IPS-18a (cell line): Measurements from ENCODE around the gene PTPRN2.

ENCODE experiments used
- H3K27ac ChIP-seq: one replicate; pipeline ENCODE4 v1.5.1; 2013; ENCODE audit warnings: low read length
- H3K27me3 ChIP-seq: one replicate; pipeline ENCODE4 v1.6.1; 2013; ENCODE audit warnings: mild to moderate bottlenecking, low read length; ENCODE audit not compliant: control insufficient read depth, insufficient read depth
- H3K36me3 ChIP-seq: one replicate; pipeline ENCODE4 v1.6.1; 2013; ENCODE audit warnings: low read depth, low read length; ENCODE audit not compliant: control insufficient read depth
- H3K4me1 ChIP-seq: one replicate; pipeline ENCODE4 v1.6.1; 2013; ENCODE audit warnings: low read depth, low read length; ENCODE audit not compliant: control insufficient read depth
- H3K4me3 ChIP-seq: one replicate; pipeline ENCODE4 v1.5.1; 2013; ENCODE audit warnings: low read length
- H3K9ac ChIP-seq: one replicate; pipeline ENCODE4 v1.6.1; 2013; ENCODE audit warnings: mild to moderate bottlenecking, low read length, moderate library complexity
- H3K9me3 ChIP-seq: one replicate; pipeline ENCODE4 v1.6.1; 2013; ENCODE audit warnings: low read depth, low read length; ENCODE audit not compliant: control insufficient read depth

The PTPRN2 gene

GRCh38 chr7:157684157-157684908 is 903.3 kb downstream of the PTPRN2 start:
- H3K27me3 ChIP-seq: peaks cover 97% of the 10 kb centered on the region
- peak overlapping the region; percentile 56 for H3K4me3 ChIP-seq
- no peak overlapping the region for H3K27ac ChIP-seq
- peaks cover 31% of the 10 kb centered on the region for H3K4me1 ChIP-seq
- no peaks in the 10 kb centered on the region for H3K9me3 ChIP-seq
- H3K9ac ChIP-seq: no peak overlapping the region
- H3K36me3 ChIP-seq: no peaks in the 10 kb centered on the region

DNA sequence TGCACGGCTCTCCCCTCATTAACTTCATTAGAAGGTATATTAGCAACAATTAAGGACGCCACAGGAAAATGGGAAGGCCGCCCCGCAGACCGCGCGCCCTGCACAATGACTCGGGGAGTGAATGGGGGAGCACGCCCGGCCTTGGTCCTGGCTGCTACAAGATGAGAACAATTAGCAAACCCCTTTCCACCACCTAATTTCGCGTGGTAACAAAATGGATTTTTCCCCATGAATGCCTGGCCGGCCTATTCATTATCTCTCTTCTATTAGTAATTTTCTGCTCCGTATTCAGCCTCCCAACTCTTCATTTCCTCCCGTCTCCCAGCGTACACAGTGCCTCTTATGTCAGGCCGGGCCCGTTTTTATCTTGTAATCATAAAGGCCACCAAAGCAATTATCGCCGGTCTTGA is 903.9 kb downstream of the PTPRN2 start:
- H3K9ac ChIP-seq: no peak overlapping the region
- H3K27me3 ChIP-seq: peaks cover 97% of the 10 kb centered on the region
- peak overlapping the region; percentile 56 for H3K4me3 ChIP-seq
- H3K27ac ChIP-seq: no peak overlapping the region
- no peaks in the 10 kb centered on the region for H3K36me3 ChIP-seq
- H3K9me3 ChIP-seq: no peaks in the 10 kb centered on the region
- H3K4me1 ChIP-seq: peaks cover 32% of the 10 kb centered on the region

DNA sequence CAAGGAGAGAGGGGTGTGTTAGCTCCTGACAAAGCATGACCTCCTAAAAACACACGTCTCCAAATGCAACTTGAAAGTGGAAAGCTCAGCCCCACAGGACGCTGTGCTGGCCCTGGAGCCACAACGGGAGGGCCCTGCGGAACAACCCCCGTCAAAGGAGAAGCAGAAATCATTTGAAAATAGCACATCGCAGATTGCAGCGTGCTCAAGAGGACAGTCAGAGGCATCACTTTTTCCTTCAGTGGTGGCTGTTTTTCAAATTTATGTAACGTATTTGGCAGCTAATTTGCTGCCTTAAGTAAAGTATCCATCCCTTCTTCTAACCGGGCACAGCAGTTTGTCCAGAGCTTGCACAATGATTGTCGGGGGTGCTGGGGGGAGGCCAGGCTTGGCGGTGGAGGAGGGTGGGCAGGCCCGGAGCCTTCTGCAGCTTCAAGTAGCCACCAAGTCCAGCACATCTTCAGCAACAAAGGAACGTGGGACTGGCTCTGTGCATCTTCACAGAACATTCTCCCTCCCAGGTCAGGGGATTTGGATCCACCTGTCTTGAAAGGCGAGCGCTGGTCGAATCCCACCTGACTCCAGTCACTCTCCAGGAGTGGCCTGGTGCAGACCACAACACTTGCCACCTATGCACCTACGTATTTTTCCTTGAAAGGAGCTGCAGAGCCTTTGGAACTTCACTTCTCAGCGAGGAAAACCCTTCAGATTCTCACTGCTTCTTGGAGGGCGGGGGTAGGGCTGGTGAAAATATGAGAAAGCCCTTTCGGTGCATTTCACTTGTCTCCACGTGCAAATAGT is 904.5 kb downstream of the PTPRN2 start:
- Histone ChIP-seq H3K27me3 (peaks cover 97% of the 10 kb centered on the region), H3K9me3 (no peaks in the 10 kb centered on the region), H3K27ac (no peak overlapping the region), H3K9ac (no peak overlapping the region), H3K36me3 (no peaks in the 10 kb centered on the region), H3K4me3 (peak overlapping the region; percentile 56), H3K4me1 (peaks cover 36% of the 10 kb centered on the region)

DNA sequence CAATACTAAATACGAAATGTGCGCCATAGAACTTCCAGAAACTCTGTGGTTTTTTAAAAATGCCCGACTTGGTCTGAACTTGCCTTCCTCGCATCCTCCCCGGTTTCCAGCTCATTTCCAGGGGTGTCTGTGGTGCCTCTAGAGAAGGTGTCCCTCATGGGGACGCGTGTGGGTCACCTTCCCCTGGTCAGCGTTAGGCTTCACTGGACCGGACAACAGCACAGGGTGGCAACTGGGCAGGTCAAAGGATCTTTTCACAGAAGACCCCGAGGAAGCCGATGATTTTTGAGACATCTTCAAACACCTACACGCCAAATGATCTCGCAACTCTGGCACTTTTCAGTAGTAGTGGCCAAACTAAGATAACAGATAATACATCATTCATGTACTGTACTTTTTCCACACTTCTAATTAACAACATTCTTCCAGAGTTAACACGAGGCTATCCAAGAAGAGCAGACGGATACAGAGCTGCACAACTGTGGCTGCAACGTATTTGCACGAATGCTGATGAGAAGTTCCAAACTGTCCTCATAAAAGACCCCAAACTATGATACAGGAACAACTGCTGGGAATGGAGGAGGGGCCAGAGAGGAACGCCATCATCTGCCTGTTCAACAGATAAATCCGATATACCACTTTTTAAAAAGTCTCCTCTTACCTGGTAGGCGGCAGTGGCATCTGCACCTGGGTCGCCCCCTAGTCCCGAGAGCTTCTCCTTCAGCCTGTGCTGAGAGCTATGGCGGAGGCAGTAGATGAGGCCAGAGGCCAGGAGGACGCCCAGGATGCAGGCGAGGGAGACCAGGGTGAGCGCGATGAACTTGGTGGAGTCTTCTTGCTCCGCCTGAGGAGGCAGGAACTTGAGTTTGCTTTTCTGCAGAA is 905.3 kb downstream of the PTPRN2 start:
- Histone ChIP-seq H3K4me3 (no peak overlapping the region), H3K4me1 (peaks cover 30% of the 10 kb centered on the region), H3K27ac (no peak overlapping the region), H3K9me3 (no peaks in the 10 kb centered on the region), H3K27me3 (peaks cover 97% of the 10 kb centered on the region), H3K9ac (no peak overlapping the region), H3K36me3 (no peaks in the 10 kb centered on the region)

DNA sequence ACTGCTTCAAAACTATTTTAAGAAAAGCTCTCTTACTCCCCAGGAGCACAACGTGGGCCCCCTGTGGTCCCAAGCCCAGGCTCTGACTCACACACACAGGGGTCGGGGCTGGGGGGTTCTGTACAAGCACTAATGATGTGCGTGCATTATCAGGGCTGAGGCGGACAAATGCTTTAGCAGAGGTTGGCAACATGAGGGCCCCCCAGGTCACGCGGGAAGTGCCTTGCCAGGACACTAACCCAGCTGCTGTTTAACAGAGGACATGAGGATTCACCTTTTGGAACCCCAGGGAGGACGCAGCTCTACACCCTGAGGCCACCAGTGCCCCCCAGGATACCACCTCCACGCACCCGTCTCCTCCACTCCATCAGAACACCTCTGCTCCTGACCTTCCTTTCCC is 908.0 kb downstream of the PTPRN2 start:
- H3K4me3 ChIP-seq: no peak overlapping the region
- H3K9ac ChIP-seq: no peak overlapping the region

GRCh38 chr7:157678501-157678900 is 909.1 kb downstream of the PTPRN2 start:
- H3K27ac ChIP-seq: no peak overlapping the region
- no peaks in the 10 kb centered on the region for H3K36me3 ChIP-seq
- no peak overlapping the region for H3K9ac ChIP-seq
- no peak overlapping the region for H3K4me3 ChIP-seq
- H3K4me1 ChIP-seq: peaks cover 26% of the 10 kb centered on the region
- H3K27me3 ChIP-seq: peaks cover 76% of the 10 kb centered on the region
- no peaks in the 10 kb centered on the region for H3K9me3 ChIP-seq

More for the DNA sequence above, 908.0 kb downstream of the PTPRN2 start:
- Histone ChIP-seq H3K9me3 (no peaks in the 10 kb centered on the region), H3K27ac (no peak overlapping the region), H3K36me3 (no peaks in the 10 kb centered on the region), H3K4me1 (peaks cover 30% of the 10 kb centered on the region), H3K27me3 (peaks cover 85% of the 10 kb centered on the region)

GRCh38 chr7:157676456-157677255 is 911.0 kb downstream of the PTPRN2 start:
- Histone ChIP-seq H3K4me3 (no peak overlapping the region), H3K9me3 (no peaks in the 10 kb centered on the region), H3K36me3 (no peaks in the 10 kb centered on the region), H3K4me1 (peaks cover 13% of the 10 kb centered on the region), H3K9ac (no peak overlapping the region), H3K27ac (no peak overlapping the region), H3K27me3 (peaks cover 58% of the 10 kb centered on the region)

DNA sequence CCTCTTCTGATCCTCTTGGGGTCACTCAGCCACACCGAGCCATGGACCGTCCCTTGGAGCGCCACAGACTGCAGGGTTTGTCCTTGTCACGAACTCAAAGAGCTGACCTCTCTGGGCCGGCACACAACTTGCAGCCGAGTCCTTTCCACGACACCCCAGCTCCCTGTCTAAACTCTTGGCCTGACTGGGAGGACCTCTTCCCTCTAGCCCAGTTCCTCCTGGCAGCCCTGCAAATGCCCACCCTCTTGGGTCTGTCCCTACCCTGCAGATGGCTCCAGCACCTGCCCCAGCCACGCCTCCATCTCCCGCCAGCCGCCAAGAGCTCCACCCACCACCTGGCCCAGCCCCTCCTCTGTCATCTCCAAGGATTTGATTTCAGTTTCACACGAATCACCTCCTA is 911.6 kb downstream of the PTPRN2 start:
- Histone ChIP-seq H3K4me3 (no peak overlapping the region), H3K4me1 (peaks cover 9% of the 10 kb centered on the region), H3K27me3 (peaks cover 51% of the 10 kb centered on the region), H3K9me3 (no peaks in the 10 kb centered on the region), H3K9ac (no peak overlapping the region), H3K36me3 (no peaks in the 10 kb centered on the region), H3K27ac (no peak overlapping the region)

GRCh38 chr7:157675427-157675927 is 912.1 kb downstream of the PTPRN2 start:
- no peak overlapping the region for H3K4me3 ChIP-seq
- H3K27me3 ChIP-seq: peaks cover 46% of the 10 kb centered on the region
- H3K9ac ChIP-seq: no peak overlapping the region
- peaks cover 9% of the 10 kb centered on the region for H3K4me1 ChIP-seq
- no peaks in the 10 kb centered on the region for H3K36me3 ChIP-seq
- no peaks in the 10 kb centered on the region for H3K9me3 ChIP-seq
- no peak overlapping the region for H3K27ac ChIP-seq

- H3K27ac ChIP-seq: no peak overlapping the region
- H3K9me3 ChIP-seq: no peaks in the 10 kb centered on the region
- H3K4me1 ChIP-seq: peaks cover 13% of the 10 kb centered on the region
- H3K27me3 ChIP-seq: peaks cover 40% of the 10 kb centered on the region
- no peak overlapping the region for H3K4me3 ChIP-seq
- no peaks in the 10 kb centered on the region for H3K36me3 ChIP-seq
- H3K9ac ChIP-seq: no peak overlapping the region
Observed at GRCh38 chr7:157674715-157675426, 912.8 kb downstream of the PTPRN2 start.
